ENCODE data around the gene GLG1. TPM values are rescaled to one million over a fixed set of nuclear protein-coding genes. Genes with fewer than 3 reads are reported as not detected.
"Not testable (repeated sequence)": the region's sequence is repeated elsewhere in the genome, so short reads cannot be mapped to it uniquely, and the experiment has no call there.

GLG1 gene
- total RNA-seq, 1 donor = 191 TPM

DNA sequence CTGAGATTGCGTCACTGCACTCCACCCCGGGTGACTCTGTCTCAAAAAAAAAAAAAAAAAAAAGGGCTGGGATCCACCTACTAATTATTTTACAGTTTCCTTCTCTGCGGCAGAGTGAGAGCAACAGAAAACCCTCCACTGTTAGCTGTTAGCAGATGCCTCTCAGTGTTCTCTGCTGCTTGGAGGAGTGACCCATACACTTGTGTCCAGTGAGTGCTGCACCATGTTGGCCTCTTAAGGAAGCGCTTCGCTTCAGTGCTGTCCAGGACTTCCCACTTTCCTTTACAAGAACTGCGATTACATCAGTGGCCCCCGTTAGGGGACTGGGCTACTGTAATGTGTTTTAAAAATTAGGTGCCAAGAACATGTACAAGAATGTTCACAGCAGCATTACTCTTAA lies 167.2 kb downstream of the GLG1 start:
- no peaks in the 10 kb centered on the region for H4K20me1 ChIP-seq (ENCODE audit: insufficient read depth, low read length)
- H3K27ac ChIP-seq (ENCODE audit: low read depth, low read length) = no peak overlapping the region
- TF ChIP-seq, protein P1, sequence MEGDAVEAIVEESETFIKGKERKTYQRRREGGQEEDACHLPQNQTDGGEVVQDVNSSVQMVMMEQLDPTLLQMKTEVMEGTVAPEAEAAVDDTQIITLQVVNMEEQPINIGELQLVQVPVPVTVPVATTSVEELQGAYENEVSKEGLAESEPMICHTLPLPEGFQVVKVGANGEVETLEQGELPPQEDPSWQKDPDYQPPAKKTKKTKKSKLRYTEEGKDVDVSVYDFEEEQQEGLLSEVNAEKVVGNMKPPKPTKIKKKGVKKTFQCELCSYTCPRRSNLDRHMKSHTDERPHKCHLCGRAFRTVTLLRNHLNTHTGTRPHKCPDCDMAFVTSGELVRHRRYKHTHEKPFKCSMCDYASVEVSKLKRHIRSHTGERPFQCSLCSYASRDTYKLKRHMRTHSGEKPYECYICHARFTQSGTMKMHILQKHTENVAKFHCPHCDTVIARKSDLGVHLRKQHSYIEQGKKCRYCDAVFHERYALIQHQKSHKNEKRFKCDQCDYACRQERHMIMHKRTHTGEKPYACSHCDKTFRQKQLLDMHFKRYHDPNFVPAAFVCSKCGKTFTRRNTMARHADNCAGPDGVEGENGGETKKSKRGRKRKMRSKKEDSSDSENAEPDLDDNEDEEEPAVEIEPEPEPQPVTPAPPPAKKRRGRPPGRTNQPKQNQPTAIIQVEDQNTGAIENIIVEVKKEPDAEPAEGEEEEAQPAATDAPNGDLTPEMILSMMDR (IDR thresholded peaks at IDR 0.05; ENCODE audit: extremely low read depth, low read depth, low read length) = no peak
- no peaks in the 10 kb centered on the region for H3K36me3 ChIP-seq (ENCODE audit: insufficient read depth, low read length)
- H3K4me2 ChIP-seq (ENCODE audit: insufficient read depth, low read length) = no peak overlapping the region
- H3K79me2 ChIP-seq (ENCODE audit: insufficient read depth, low read length) = no peaks in the 10 kb centered on the region
- no peaks in the 10 kb centered on the region for H3K4me1 ChIP-seq (ENCODE audit: insufficient read depth, low read length)
- H3K4me3 ChIP-seq (ENCODE audit: insufficient read depth, low read length) = no peak overlapping the region
- no peak overlapping the region for H2AFZ ChIP-seq (ENCODE audit: low read length)
- no peaks in the 10 kb centered on the region for H3K9me3 ChIP-seq (ENCODE audit: low read depth, low read length)
- H3K27me3 ChIP-seq (ENCODE audit: insufficient read depth, low read length) = no peaks in the 10 kb centered on the region
- no peak for DNase-seq (ENCODE audit: insufficient read length, low spot score, missing footprints)

GRCh38 chr16:74438492-74438979 lies 168.4 kb downstream of the GLG1 start:
- TF ChIP-seq, protein P1 (IDR thresholded peaks at IDR 0.05; ENCODE audit: extremely low read depth, low read depth, low read length) = no peak
- Histone ChIP-seq H3K4me2 (ENCODE audit: insufficient read depth, low read length) (no peak overlapping the region), H3K27me3 (ENCODE audit: insufficient read depth, low read length) (no peaks in the 10 kb centered on the region), H3K79me2 (ENCODE audit: insufficient read depth, low read length) (no peaks in the 10 kb centered on the region), H3K36me3 (ENCODE audit: insufficient read depth, low read length) (no peaks in the 10 kb centered on the region), H2AFZ (ENCODE audit: low read length) (no peak overlapping the region), H3K4me3 (ENCODE audit: insufficient read depth, low read length) (no peak overlapping the region), H3K27ac (ENCODE audit: low read depth, low read length) (no peak overlapping the region), H3K9me3 (ENCODE audit: low read depth, low read length) (no peaks in the 10 kb centered on the region), H4K20me1 (ENCODE audit: insufficient read depth, low read length) (no peaks in the 10 kb centered on the region), H3K4me1 (ENCODE audit: insufficient read depth, low read length) (no peaks in the 10 kb centered on the region)
- no peak for DNase-seq (ENCODE audit: insufficient read length, low spot score, missing footprints)

GRCh38 chr16:74431516-74431915 lies 175.4 kb downstream of the GLG1 start:
- Histone ChIP-seq H3K4me3 (ENCODE audit: insufficient read depth, low read length) (no peak overlapping the region), H3K27ac (ENCODE audit: low read depth, low read length) (no peak overlapping the region), H3K9me3 (ENCODE audit: low read depth, low read length) (no peaks in the 10 kb centered on the region), H3K79me2 (ENCODE audit: insufficient read depth, low read length) (no peaks in the 10 kb centered on the region), H2AFZ (ENCODE audit: low read length) (no peak overlapping the region), H3K27me3 (ENCODE audit: insufficient read depth, low read length) (no peaks in the 10 kb centered on the region), H3K36me3 (ENCODE audit: insufficient read depth, low read length) (no peaks in the 10 kb centered on the region), H3K4me1 (ENCODE audit: insufficient read depth, low read length) (no peaks in the 10 kb centered on the region), H3K4me2 (ENCODE audit: insufficient read depth, low read length) (no peak overlapping the region), H4K20me1 (ENCODE audit: insufficient read depth, low read length) (no peaks in the 10 kb centered on the region)
- TF ChIP-seq, protein P1 (IDR thresholded peaks at IDR 0.05; ENCODE audit: extremely low read depth, low read depth, low read length) = no peak
- DNase-seq (ENCODE audit: insufficient read length, low spot score, missing footprints) = no peak

DNA sequence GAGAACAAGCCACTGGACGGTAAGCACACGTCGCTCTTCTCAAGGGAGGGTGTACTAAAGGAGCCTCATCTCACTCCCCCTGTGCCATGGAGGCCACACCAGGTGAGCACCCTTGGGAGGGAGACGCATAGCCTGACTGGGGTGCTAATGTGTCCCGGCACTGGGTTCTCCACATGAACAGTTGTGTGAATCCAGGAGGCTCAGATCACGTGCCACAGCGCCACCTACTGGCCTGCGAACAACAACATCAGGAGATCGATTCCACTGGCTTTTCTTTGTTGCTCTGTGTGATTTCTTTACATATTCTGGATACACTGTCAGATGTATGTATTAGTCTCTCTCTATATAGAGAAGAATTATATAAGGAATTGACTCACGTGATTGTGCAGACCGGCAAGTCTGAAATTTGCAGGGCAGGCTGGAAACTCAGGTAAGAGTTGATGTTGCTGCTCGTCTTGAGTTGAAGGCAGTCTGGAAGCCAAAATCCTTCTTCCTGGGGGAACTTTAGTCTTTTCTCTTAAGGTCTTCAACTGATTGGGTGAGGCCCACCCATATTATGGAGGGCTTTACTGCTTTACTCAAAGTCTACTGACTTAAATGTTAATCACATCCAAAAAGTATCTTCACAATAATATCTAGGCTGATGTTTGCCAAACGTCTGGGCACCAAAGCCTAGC lies 176.7 kb downstream of the GLG1 start:
- peak; percentile 54 for DNase-seq (ENCODE audit: insufficient read length, low spot score, missing footprints)
- H3K9me3 ChIP-seq (ENCODE audit: low read depth, low read length); H4K20me1 ChIP-seq (ENCODE audit: insufficient read depth, low read length); H2AFZ ChIP-seq (ENCODE audit: low read length); H3K4me1 ChIP-seq (ENCODE audit: insufficient read depth, low read length); H3K27me3 ChIP-seq (ENCODE audit: insufficient read depth, low read length); H3K27ac ChIP-seq (ENCODE audit: low read depth, low read length); H3K4me2 ChIP-seq (ENCODE audit: insufficient read depth, low read length); H3K36me3 ChIP-seq (ENCODE audit: insufficient read depth, low read length); H3K79me2 ChIP-seq (ENCODE audit: insufficient read depth, low read length); H3K4me3 ChIP-seq (ENCODE audit: insufficient read depth, low read length): not testable (repeated sequence)
- TF ChIP-seq, protein P1 (IDR thresholded peaks at IDR 0.05; ENCODE audit: extremely low read depth, low read depth, low read length) = peak; percentile 65

- not testable (repeated sequence) for H3K27me3 ChIP-seq (ENCODE audit: insufficient read depth, low read length); H4K20me1 ChIP-seq (ENCODE audit: insufficient read depth, low read length); H3K79me2 ChIP-seq (ENCODE audit: insufficient read depth, low read length); H3K4me2 ChIP-seq (ENCODE audit: insufficient read depth, low read length); H3K9me3 ChIP-seq (ENCODE audit: low read depth, low read length); H3K4me1 ChIP-seq (ENCODE audit: insufficient read depth, low read length); H3K27ac ChIP-seq (ENCODE audit: low read depth, low read length); H3K36me3 ChIP-seq (ENCODE audit: insufficient read depth, low read length); DNase-seq (ENCODE audit: insufficient read length, low spot score, missing footprints); H2AFZ ChIP-seq (ENCODE audit: low read length); H3K4me3 ChIP-seq (ENCODE audit: insufficient read depth, low read length)
Observed at GRCh38 chr16:74428493-74428892, 178.4 kb downstream of the GLG1 start.

DNA sequence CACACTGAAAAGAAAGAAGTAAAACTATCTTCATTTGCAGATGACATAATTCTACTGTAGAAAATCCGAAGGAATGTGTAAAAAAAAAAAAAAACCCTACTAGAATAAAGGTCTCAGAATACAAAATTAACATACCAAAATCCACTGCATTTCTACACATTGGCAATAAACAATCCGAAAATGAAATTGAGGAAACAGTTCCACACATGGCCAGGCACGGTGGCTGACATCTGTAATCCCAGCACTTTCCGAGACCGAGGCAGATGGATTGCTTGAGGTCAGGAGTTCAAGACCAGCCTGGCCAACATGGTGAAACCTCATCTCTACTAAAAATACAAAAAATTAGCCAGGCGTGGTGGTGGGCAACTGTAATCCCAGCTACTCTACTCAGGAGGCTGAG lies 181.2 kb downstream of the GLG1 start:
- H3K27me3 ChIP-seq (ENCODE audit: insufficient read depth, low read length); H2AFZ ChIP-seq (ENCODE audit: low read length); H3K4me1 ChIP-seq (ENCODE audit: insufficient read depth, low read length); H4K20me1 ChIP-seq (ENCODE audit: insufficient read depth, low read length); H3K4me2 ChIP-seq (ENCODE audit: insufficient read depth, low read length); H3K4me3 ChIP-seq (ENCODE audit: insufficient read depth, low read length); DNase-seq (ENCODE audit: insufficient read length, low spot score, missing footprints); H3K79me2 ChIP-seq (ENCODE audit: insufficient read depth, low read length); H3K9me3 ChIP-seq (ENCODE audit: low read depth, low read length); H3K27ac ChIP-seq (ENCODE audit: low read depth, low read length); H3K36me3 ChIP-seq (ENCODE audit: insufficient read depth, low read length): not testable (repeated sequence)
